Smooth muscle cell (in vitro differentiated cells): ENCODE measurements around the gene SAMD4A. TPM values are rescaled to one million over a fixed set of nuclear protein-coding genes. Genes with fewer than 3 reads are reported as not detected.
A peak's percentile ranks its signal among the peaks of the same experiment; 100 is the strongest.

Experiments used
- DNase-seq: peaks from one replicate; lab custom pipeline; 2025; ENCODE audit not compliant: unreplicated experiment; lab: John Stamatoyannopoulos, UW
- H2AFZ ChIP-seq: fragments of 200-600 bp; sonication (generic); 2 replicates; pipeline ENCODE4 v1.6.0; 2016; ENCODE audit warnings: antibody characterized with exemption, low read depth, mild to moderate bottlenecking
- H3F3A ChIP-seq: fragments of 200-600 bp; sonication (generic); 2 replicates; pipeline ENCODE4 v1.6.0; 2017; ENCODE audit warnings: antibody characterized with exemption, low read depth
- H3K27ac ChIP-seq: fragments of 200-600 bp; sonication (generic); 2 replicates; pipeline ENCODE4 v1.5.1; 2016; ENCODE audit warnings: low read depth, mild to moderate bottlenecking
- H3K27me3 ChIP-seq: fragments of 200-600 bp; sonication (generic); 2 replicates; pipeline ENCODE4 v1.6.1; 2016; ENCODE audit warnings: low read depth, mild to moderate bottlenecking
- H3K36me3 ChIP-seq: fragments of 200-600 bp; sonication (generic); 2 replicates; pipeline ENCODE4 v1.5.1; 2016; ENCODE audit warnings: low read depth
- H3K4me1 ChIP-seq: fragments of 200-600 bp; sonication (generic); 2 replicates; pipeline ENCODE4 v1.5.1; 2016; ENCODE audit warnings: low read depth
- H3K4me2 ChIP-seq: fragments of 200-600 bp; sonication (generic); 2 replicates; pipeline ENCODE4 v1.6.0; 2016; ENCODE audit warnings: mild to moderate bottlenecking
- H3K4me3 ChIP-seq: fragments of 200-600 bp; sonication (generic); 2 replicates; pipeline ENCODE4 v1.5.1; 2016; ENCODE audit warnings: mild to moderate bottlenecking
- H3K79me2 ChIP-seq: fragments of 200-600 bp; sonication (generic); 2 replicates; pipeline ENCODE4 v1.6.0; 2016; ENCODE audit warnings: low read depth, mild to moderate bottlenecking
- H3K9ac ChIP-seq: fragments of 200-600 bp; sonication (generic); 2 replicates; pipeline ENCODE4 v1.6.0; 2016; ENCODE audit warnings: low read depth
- H3K9me3 ChIP-seq: fragments of 200-600 bp; sonication (generic); replicated peaks from 2 replicates; pipeline ENCODE4 v1.5.1; 2016; ENCODE audit warnings: low read depth
- H4K20me1 ChIP-seq: fragments of 200-600 bp; sonication (generic); 2 replicates; pipeline ENCODE4 v1.6.0; 2016; ENCODE audit warnings: low read depth
- WGBS: methylation state at CpG from one replicate; pipeline ENCODE4 v1.1.7; 2016; ENCODE audit warnings: low lambda C conversion rate; 5-methylcytosine and 5-hydroxymethylcytosine counted together
- polyA plus RNA-seq: library from polyadenylated mRNA; unstranded; fragments of >200 nt; fragmentation: Nextera tagmentation; extraction: Ambion mirVana; gene quantifications from 2 replicates; pipeline ENCODE4 v1.2.1, GENCODE V29; 2016
- total RNA-seq: library from RNA; depleted of rRNA; stranded (reverse); fragments of >200 nt; gene quantifications from 2 replicates; pipeline ENCODE4 v1.2.3, GENCODE V29; 2014
- TF ChIP-seq, protein P1 (sequence below): fragments of 200-600 bp; sonication (generic); IDR thresholded peaks from 2 replicates; pipeline ENCODE4 v1.5.1; 2017; ENCODE audit warnings: borderline replicate concordance, mild to moderate bottlenecking, antibody characterized with exemption; ENCODE audit not compliant: insufficient read depth, poor library complexity, severe bottlenecking

SAMD4A gene
- total and polyA plus RNA-seq, 2 experiments from 2014 or later: 9.2 to 36.7 TPM

DNA sequence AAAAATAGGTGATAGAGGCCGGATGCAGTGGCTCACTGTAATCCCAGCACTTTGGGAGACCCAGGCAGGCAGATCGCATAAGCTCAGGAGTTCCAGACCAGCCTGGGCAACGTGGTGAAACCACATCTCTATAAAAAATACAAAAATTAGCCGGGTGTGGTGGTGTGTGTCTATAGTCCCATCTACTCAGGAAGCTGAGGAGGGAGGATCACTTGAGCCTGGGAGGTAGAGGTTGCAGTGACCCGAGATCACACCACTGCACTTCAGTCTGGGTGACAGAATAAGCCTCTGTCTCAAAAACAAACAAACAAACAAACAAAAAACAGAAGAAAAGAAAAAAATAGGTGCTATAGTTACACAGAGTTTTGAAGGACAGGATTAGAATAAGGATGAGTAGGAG is 142.1 kb downstream of the SAMD4A start:
- Histone ChIP-seq H3K9ac (no peak overlapping the region), H3K4me1 (peaks cover 5% of the 10 kb centered on the region), H3K36me3 (peaks cover 3% of the 10 kb centered on the region), H3K27ac (no peak overlapping the region), H3K9me3 (no peaks in the 10 kb centered on the region), H3K4me3 (no peak overlapping the region), H3K4me2 (no peak overlapping the region), H3K27me3 (no peaks in the 10 kb centered on the region), H2AFZ (no peak overlapping the region), H3K79me2 (peaks cover 71% of the 10 kb centered on the region), H3F3A (peaks cover 9% of the 10 kb centered on the region), H4K20me1 (peaks cover 88% of the 10 kb centered on the region)
- no peak for DNase-seq
- 91% methylated on average over 5 of the region's 5 CpGs for WGBS
- TF ChIP-seq, protein P1, sequence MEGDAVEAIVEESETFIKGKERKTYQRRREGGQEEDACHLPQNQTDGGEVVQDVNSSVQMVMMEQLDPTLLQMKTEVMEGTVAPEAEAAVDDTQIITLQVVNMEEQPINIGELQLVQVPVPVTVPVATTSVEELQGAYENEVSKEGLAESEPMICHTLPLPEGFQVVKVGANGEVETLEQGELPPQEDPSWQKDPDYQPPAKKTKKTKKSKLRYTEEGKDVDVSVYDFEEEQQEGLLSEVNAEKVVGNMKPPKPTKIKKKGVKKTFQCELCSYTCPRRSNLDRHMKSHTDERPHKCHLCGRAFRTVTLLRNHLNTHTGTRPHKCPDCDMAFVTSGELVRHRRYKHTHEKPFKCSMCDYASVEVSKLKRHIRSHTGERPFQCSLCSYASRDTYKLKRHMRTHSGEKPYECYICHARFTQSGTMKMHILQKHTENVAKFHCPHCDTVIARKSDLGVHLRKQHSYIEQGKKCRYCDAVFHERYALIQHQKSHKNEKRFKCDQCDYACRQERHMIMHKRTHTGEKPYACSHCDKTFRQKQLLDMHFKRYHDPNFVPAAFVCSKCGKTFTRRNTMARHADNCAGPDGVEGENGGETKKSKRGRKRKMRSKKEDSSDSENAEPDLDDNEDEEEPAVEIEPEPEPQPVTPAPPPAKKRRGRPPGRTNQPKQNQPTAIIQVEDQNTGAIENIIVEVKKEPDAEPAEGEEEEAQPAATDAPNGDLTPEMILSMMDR: no peak

DNA sequence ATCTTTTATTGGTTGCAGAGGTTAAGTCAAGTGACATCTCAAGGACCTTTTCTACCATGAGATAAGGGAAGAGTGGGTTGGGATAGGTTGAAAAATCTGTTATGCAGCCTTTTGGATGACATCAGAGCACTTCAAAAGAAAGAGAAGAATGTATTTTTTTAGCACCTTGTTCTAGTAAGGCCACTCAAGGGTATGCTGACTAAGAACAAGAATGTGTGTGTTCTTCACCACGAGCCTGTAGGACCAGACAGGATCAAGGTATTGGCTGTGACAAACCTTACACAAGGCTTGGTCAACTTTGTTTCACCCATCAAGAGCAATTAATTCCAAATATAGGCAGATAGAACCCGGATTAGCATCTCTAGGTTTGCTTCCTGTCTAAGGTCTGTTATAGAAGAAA is 142.5 kb downstream of the SAMD4A start:
- no peak overlapping the region for H2AFZ ChIP-seq
- peaks cover 3% of the 10 kb centered on the region for H3K36me3 ChIP-seq
- no peak overlapping the region for H3K27ac ChIP-seq
- H3K4me1 ChIP-seq: peaks cover 5% of the 10 kb centered on the region
- H3K79me2 ChIP-seq: peaks cover 71% of the 10 kb centered on the region
- no peak overlapping the region for H3K4me2 ChIP-seq
- H3K4me3 ChIP-seq: no peak overlapping the region
- H3F3A ChIP-seq: peaks cover 9% of the 10 kb centered on the region
- no peak overlapping the region for H3K9ac ChIP-seq
- TF ChIP-seq, protein P1: no peak
- H3K9me3 ChIP-seq: no peaks in the 10 kb centered on the region
- no peak for DNase-seq
- H4K20me1 ChIP-seq: peaks cover 88% of the 10 kb centered on the region
- WGBS: 75% methylated on average over 2 of the region's 2 CpGs
- no peaks in the 10 kb centered on the region for H3K27me3 ChIP-seq

DNA sequence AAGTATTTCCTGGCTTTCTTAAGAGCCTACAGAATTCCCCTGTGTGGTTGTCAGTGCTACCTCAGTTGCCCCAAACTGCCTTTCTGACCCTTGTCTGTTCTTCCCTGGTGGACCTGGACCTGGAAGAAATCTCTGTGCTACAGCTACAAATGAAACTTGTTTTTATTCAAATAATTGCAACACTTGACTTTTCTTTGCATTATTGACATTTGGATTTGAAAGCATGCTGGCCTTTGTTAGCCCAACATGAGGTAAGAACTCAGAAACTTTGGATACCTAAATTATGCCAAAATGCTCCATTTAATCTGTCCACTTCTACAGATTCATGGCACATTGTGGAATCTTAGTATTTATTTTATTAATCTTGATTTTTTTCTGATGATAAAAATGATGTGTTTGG is 142.9 kb downstream of the SAMD4A start:
- Histone ChIP-seq H3K4me1 (peaks cover 5% of the 10 kb centered on the region), H3F3A (peaks cover 9% of the 10 kb centered on the region), H3K9me3 (no peaks in the 10 kb centered on the region), H2AFZ (no peak overlapping the region), H3K4me3 (no peak overlapping the region), H3K27ac (no peak overlapping the region), H3K36me3 (peaks cover 3% of the 10 kb centered on the region), H3K79me2 (peaks cover 71% of the 10 kb centered on the region), H4K20me1 (peaks cover 87% of the 10 kb centered on the region), H3K27me3 (no peaks in the 10 kb centered on the region), H3K4me2 (no peak overlapping the region), H3K9ac (no peak overlapping the region)
- TF ChIP-seq, protein P1: no peak
- no peak for DNase-seq

DNA sequence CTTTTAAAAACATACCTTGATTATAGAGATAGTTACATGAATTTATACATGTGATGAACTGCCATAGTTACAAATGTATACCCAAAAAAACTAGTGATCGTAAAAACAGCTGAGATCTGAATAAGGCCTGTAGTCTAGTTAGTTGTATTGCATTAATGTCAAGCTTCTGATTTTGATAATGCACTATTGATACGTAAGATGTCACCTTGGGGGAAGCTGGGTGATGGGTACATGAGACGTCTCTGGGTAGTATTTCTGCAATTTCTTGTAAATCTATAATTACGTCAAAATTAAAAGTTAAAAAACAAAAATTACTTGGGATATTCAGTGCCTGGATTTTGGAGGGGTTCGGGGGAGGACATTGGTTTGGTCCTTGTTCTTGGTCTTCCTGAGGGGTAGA is 144.4 kb downstream of the SAMD4A start:
- Histone ChIP-seq H3K79me2 (peaks cover 73% of the 10 kb centered on the region), H2AFZ (no peak overlapping the region), H3K4me3 (no peak overlapping the region), H3K36me3 (no peaks in the 10 kb centered on the region), H4K20me1 (peaks cover 90% of the 10 kb centered on the region), H3K4me1 (peaks cover 5% of the 10 kb centered on the region), H3F3A (peaks cover 9% of the 10 kb centered on the region), H3K27me3 (no peaks in the 10 kb centered on the region), H3K9ac (no peak overlapping the region), H3K4me2 (no peak overlapping the region), H3K9me3 (no peaks in the 10 kb centered on the region), H3K27ac (peak overlapping the region; percentile 64)
- no peak for DNase-seq
- 97% methylated on average over 5 of the region's 5 CpGs for WGBS
- TF ChIP-seq, protein P1: no peak
